IPS-18c (cell line): ENCODE measurements around the gene PTDSS2.
A peak's percentile ranks its signal among the peaks of the same experiment; 100 is the strongest.
"Not testable (repeated sequence)": the region's sequence is repeated elsewhere in the genome, so short reads cannot be mapped to it uniquely, and the experiment has no call there.

Source experiments
- H3K4me3 ChIP-seq: 2 replicates; pipeline ENCODE4 v1.7.0; 2013; ENCODE audit warnings: low read depth, mild to moderate bottlenecking, low read length, moderate library complexity; ENCODE audit not compliant: insufficient read depth
- H3K9me3 ChIP-seq: one replicate; pipeline ENCODE4 v1.6.1; 2013; ENCODE audit warnings: mild to moderate bottlenecking, low read length, moderate library complexity; ENCODE audit not compliant: control insufficient read depth, insufficient read depth

PTDSS2 gene

DNA sequence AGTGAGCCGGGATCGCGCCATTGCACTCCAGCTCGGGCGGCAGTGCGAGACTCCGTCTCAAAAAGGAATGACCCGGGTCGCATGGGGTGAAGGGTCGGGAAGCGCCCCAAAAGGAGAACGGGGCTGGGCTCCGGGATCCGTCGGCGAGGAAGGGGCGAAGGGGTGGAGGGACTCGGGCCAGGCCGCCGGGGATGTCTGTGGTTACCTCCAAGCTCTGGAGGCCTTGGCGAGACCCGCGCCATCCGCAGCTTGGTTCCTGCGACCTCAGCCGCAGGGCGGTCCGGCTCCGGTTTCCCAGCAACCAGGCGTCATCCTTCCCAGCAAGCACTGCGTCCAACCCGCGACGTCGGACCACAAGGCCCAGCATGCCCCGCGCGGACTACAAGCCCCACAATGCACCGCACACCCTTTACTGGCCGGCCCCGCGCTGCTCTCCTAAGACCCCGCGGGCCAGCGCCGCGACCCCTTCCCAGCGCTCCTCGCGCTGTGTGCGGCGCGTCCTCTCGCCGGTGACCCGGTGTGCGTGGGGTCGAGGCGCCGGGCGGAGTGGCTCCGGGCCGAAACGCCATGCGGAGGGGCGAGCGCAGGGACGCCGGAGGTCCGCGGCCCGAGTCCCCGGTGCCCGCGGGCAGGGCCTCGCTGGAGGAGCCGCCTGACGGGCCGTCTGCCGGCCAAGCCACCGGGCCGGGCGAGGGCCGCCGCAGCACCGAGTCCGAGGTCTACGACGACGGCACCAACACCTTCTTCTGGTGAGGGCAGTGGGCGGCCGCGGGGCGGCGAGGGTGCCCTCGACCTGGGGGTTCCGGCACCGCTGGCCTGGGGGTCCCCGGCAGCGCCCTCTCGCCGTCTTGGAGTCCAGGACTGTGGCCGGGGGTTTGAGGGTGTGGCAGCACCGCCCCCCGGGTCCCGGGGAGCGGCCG, at the start of gene PTDSS2:
Gene PTDSS2, plus strand, starts transcription at position 391 of the 920 bp plus-strand sequence. Its CDS starts 177 bp downstream, at position 568.
- H3K9me3 ChIP-seq = no peaks in the 10 kb centered on the region
- H3K4me3 ChIP-seq = peak within 1 kb of the TSS; percentile 91

DNA sequence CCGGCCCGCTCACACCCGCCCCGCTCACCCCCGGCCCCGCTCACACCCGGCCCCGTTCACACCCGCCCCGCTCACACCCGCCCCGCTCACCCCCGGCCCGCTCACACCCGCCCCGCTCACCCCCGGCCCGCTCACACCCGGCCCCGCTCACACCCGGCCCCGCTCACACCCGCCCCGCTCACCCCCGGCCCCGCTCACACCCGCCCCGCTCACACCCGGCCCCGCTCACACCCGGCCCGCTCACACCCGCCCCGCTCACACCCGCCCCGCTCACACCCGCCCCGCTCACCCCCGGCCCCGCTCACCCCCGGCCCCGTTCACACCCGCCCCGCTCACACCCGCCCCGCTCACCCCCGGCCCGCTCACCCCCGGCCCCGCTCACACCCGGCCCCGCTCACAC, 48.9 kb upstream of the PTDSS2 start:
- not testable (repeated sequence) for H3K9me3 ChIP-seq

DNA sequence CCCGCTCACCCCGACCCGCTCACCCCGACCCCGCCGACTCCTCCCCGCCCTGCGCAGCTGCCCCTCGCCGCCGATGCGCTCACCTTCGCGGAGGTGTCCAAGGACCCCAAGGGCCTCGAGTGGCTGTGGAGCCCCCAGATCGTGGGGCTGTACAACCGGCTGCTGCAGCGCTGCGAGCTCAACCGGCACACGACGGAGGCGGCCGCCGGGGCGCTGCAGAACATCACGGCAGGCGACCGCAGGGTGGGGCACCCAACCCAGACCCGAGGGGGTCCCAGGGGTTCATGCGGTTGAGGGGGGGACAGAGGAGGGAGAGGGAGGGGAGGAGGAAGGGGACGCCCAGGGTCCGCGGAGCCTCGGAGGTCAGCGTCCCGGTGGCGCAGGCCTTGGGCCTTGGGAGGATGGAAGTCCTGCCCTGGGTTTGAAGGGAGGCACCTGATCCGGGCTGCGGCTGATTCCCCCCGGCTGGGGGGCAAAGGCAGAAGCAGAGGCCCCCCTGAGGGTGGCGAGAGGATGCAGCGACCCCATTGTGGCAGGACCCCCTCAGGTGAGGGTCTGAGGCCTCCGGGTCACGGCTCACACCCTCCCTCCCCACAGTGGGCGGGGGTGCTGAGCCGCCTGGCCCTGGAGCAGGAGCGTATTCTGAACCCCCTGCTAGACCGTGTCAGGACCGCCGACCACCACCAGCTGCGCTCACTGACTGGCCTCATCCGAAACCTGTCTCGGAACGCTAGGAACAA, 46.9 kb upstream of the PTDSS2 start:
- H3K9me3 ChIP-seq = peaks cover 3% of the 10 kb centered on the region
- no peak overlapping the region for H3K4me3 ChIP-seq

More for the DNA sequence above, 48.9 kb upstream of the PTDSS2 start:
- H3K4me3 ChIP-seq = not testable (repeated sequence)

DNA sequence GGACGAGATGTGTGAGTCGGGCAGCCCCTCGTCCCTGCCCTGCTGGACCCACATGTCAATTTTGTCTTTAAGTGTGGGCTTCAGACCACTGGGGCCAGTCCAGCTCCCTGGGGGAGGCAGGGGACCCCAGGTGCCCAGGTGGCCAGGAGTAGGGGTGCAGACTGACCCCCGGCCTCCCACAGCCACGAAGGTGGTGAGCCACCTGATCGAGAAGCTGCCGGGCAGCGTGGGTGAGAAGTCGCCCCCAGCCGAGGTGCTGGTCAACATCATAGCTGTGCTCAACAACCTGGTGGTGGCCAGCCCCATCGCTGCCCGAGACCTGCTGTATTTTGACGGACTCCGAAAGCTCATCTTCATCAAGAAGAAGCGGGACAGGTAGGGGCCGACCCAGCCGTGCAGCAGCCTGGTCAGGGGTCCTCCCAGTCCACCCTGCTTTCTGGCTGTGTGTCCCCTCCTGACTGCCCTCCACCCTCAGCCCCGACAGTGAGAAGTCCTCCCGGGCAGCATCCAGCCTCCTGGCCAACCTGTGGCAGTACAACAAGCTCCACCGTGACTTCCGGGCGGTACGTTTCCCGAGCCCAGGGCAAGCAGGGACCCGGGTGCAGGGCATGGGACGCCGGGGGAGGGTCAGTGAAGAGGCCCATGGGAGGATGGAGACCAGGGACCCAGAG, 46.2 kb upstream of the PTDSS2 start:
- Histone ChIP-seq H3K4me3 (no peak overlapping the region), H3K9me3 (peaks cover 3% of the 10 kb centered on the region)

DNA sequence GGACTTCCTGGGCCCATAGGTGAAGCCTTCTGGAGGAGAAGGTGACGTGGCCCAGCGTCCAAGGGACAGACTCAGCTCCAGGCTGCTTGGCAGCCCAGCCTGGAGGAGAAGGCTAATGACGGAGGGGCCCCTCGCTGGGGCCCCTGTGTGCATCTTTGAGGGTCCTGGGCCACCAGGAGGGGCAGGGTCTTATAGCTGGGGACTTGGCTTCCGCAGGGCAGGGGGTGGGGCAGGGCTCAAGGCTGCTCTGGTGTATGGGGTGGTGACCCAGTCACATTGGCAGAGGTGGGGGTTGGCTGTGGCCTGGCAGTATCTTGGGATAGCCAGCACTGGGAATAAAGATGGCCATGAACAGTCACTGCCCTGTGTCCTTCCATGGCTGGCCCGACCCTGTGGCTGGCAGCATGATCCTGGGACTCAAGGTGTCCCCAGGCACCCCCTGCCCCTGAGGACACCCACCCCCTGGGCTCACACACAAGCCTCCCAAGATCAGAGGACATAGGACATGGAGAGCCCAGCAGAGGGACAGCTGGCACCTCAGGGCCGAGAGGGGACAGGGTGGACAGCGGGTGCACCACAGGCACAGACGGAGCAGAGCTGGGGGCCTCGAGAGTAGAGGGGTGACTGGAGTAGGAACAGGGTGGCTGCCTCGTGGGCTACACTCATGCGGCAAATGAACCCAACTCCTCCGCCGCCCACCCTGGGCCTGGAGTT, 45.4 kb upstream of the PTDSS2 start:
- Histone ChIP-seq H3K9me3 (peaks cover 3% of the 10 kb centered on the region), H3K4me3 (no peak overlapping the region)

DNA sequence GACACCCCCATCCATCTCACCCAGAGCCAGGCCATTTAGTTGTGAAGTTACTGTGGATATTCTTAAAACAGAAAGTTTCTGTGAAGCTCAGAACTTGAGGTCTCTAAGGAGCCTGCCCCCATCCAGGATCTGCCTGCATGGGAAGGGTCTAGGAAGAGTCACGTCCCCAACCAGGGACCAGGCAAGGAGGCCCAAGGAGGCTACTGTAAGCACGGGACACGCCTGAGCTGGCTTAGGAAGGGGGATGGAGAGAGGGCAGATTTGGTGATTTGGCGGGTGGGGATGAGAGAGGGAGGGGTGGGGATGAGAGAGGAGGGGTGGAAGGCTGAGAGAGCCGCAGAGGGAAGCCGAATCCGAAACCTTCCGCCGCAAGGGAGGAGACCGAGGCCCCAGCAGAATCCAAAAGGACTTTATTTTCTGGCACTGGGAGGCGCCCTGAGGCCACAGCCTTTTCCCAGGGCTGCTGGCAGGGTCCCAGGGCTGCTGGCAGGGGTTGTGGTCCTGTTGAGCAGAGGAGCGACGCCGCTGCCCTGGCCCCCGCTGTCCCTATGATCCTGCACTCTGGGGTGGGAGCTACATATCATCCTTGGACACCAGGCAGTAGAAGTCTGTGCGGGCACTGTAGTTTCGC, 44.6 kb upstream of the PTDSS2 start:
- no peaks in the 10 kb centered on the region for H3K9me3 ChIP-seq
- no peak overlapping the region for H3K4me3 ChIP-seq

DNA sequence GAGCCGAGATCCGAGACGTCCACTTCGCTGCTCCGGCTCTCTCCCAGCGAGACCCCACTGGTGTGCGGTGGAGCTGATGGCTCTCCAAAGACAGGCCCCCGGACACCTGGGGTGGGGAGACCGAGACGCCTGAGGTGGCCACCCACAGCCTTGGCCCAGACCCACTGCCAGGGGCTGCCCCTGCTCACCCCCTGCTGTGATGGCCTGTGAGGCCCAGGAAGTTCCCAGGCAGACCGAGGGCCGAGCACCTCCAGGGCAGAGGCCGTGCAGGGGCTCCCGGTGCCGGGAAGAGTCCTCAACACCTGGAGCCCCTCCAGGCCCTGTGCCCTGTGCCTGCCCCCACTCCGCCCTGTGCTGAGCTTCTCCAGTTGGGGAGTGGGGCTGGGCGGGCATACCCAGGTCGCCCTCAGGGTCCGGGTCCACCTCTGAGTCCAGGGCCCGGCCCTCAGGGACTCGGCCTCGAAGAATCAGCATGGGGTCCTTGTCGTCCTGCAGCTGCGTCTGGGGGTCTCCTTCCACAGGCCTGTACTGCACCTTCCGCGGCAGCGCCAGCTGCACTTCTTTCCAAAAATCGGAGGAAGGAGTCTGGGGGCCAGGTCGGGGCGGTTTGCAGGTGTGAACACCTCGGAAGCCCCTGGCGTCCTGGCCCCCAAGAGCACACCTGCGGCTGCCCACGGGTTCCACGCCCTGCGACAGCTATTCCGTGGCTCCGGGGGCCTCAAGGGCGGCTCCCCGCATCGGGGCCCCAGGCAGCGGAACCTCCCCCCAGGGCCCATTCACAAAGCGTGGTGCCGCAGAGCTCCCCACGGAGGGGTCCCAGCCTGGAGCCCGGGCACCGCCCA, 43.9 kb upstream of the PTDSS2 start:
- Histone ChIP-seq H3K9me3 (no peaks in the 10 kb centered on the region), H3K4me3 (peak overlapping the region; percentile 53)

DNA sequence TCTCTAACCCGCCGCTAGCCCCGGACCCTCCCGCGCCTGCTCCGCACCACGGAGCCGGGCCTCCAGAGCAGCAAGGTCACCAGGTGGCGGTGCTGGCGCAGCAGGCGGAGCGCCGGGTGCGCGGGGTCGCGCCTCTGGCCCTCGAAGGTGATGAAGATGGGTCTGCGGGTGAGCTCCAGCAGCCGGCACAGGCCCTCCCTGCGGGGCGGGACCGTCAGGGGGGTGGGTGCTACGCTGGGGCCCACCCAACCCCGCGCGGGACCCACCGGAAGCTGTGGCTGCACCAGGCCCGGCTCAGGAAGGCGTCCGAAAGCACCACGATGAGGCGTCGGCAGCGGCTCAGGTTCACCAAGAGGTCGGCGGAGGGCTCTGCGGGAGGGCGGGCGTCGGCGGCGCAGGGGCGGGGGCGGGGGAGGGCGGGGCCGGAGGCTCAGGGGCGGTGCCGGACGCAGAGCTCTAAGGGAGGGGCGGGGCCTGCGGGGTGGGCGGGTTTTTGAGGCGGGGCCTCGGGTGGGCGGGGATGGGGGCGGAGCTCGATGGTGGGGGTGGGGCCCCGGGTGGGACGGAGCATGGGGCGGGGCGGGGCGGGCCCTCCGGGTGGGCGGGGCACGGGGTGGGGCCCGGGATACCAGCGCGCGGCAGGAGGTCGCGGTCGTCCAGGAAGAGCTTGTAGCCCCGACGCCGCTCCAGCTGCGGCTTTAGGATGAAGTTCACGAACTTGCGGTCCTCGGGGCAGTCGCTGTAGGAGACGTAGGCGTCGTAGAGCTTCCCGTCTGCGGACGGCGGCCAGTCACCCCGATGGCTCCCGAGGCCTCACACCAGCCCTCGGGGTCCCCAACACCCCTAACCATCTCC, 43.1 kb upstream of the PTDSS2 start:
- H3K9me3 ChIP-seq = no peaks in the 10 kb centered on the region
- H3K4me3 ChIP-seq = peak overlapping the region; percentile 53

DNA sequence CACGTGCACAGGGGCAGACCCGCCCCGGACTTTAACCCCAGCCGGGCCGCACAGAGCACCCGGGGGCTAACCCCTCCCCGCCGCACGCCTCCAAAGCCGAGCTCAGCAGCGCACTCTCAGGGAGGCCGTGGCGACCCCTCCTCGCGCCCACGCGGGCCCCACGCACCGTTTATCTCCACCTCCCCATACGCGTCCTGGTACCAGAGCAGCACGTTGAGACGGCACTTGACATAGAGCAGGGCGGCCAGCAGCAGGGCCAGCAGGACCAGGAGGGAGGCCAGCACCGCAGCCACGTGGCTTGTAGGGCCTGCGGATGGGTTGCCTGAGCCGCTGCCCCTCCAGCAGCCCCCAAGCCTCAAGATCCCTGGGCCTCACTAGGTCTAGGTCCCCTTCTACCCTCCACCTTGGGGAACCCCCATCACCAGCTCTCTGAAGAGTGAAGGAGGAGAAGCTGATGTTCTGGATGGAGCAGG, 42.4 kb upstream of the PTDSS2 start:
- Histone ChIP-seq H3K9me3 (no peaks in the 10 kb centered on the region), H3K4me3 (no peak overlapping the region)

DNA sequence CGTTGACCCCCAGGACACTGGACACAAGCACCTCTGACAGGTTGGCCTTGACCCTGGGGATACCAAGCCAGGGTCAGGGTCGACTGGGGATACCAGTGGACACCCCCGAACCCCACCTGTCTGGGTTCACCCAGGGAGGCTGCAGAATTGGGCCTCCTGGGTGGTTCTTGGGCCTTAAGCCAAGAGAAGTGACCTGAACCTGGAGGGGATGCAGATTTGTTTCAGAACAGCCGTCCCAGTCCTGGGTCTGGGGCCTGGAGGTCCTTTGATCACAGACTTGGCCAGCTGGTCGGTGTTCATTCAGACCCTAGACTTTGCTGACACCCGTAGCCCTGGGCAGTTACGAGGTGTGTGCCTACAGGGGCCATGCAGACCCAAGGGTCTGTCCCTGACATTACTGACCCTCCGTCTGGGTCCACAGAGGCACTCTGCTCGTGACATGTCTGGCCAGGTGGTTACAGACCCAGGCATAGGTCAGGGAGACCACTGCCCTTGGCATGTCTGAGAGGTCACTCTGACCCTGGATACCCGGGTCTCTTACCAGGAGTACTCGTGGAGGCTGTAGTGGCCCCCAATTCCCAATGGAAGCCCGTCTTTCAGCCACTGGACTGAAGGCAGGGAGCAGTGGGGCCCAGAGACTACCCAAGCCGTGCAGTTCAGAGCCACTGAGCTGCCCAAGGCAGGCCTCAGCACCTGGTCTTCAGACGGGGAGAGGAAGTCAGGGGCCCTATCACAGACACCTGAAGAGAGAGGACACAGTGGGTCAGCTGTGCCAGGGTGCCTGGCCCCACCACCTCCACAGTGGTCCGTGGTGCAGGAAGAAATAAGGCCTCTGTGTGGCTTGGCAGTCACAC, 41.7 kb upstream of the PTDSS2 start:
- no peaks in the 10 kb centered on the region for H3K9me3 ChIP-seq

DNA sequence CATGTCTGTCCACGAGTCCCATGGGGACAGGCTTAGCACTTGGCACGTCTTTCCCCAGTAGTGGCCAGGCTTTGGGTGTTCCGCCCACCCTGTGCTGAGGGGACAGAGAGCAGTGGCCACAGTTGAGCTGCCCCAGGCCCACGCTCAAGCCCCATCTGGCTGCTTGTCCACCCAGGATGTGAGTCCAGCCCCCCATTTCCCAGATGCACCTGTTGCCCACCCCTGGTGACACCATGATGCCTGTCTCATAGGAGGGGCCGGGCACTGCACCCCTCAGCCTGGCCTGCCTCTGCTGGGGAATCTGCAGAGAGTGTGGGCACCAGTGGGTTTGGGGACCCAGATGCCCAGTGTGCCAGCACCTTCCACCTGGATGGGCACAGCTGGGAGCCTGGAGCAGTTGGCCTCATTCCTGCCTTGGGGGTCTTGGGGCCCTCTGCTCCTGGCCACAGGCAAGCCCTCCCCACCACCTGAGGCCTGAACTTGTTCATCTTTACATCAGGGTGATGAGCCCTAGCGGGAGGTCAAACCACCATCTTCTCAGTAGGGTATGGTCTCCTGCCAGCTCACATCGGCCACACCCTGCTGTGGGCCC, 41.0 kb upstream of the PTDSS2 start:
- Histone ChIP-seq H3K9me3 (no peaks in the 10 kb centered on the region), H3K4me3 (no peak overlapping the region)

More for the DNA sequence above, 41.7 kb upstream of the PTDSS2 start:
- no peak overlapping the region for H3K4me3 ChIP-seq

DNA sequence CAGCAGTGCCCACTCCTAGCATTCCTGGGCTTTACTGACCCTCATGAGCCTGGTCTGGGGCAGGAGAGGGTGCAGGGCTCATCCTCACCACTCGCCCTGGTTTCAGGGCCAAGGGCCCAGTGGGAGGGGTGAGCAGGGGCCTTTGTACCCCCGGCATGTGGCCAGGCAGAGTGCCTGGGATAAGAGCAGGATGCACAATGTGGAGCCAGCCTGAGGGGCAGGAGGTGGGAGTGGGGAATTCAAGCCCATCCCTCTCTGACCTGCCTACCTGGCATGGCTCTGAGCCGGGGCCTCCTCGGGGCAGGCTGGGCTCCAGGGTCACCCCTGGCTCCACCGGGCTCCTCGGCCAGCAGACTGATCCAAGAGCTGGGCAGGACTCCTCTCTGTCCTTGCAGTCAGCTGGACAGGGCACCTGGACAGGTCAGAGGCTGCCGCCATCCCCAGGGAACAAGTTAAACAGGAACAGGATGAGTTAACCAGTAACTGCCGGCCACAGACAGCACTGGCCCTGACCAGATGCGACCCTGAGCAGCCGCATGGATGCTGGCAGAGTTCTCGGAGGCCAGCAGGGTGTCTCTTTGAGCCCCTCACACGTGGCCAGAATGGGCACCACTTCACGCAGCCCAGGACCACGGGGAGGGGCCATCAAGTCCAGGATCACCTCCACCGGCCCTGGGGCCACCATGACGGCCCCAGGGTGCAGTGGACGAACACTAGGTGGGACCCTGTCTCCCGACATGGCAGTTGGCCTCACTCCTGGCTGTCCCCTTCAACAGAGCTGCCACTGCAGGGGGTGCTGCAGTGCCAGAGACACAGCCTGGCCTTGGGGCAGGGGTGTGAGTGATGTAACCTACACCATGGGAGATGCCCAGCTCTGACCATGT, 40.2 kb upstream of the PTDSS2 start:
- no peak overlapping the region for H3K4me3 ChIP-seq
- no peaks in the 10 kb centered on the region for H3K9me3 ChIP-seq

DNA sequence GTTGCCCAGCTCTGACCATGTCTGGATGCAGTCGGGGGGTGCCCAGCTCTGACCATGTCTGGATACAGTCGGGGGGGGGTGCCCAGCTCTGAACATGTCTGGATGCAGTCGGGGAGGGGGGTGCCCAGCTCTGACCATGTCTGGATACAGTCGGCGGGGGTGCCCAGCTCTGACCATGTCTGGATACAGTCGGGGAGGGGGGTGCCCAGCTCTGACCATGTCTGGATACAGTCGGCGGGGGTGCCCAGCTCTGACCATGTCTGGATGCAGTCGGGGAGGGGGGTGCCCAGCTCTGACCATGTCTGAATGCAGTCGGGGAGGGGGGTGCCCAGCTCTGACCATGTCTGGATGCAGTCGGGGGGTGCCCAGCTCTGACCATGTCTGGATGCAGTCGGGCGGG, 39.4 kb upstream of the PTDSS2 start:
- not testable (repeated sequence) for H3K4me3 ChIP-seq, H3K9me3 ChIP-seq
